ENCODE measurements around the gene CDH4. TPM values are rescaled to one million over a fixed set of nuclear protein-coding genes. Genes with fewer than 3 reads are reported as not detected.

The CDH4 gene
- total RNA-seq, 1 donor from 2014 or later, result 0.99 TPM

GRCh38 chr20:61373956-61374545 lies 122.0 kb downstream of the CDH4 start:
- Mint-ChIP-seq H3K4me3 (ENCODE audit: unreplicated experiment) (no peak overlapping the region), H3K4me1 (ENCODE audit: low read depth) (no peaks in the 10 kb centered on the region), H3K9me3 (ENCODE audit: low read depth) (no peaks in the 10 kb centered on the region), H3K36me3 (ENCODE audit: low read depth) (no peaks in the 10 kb centered on the region), H3K27me3 (ENCODE audit: low read depth) (peaks cover 3% of the 10 kb centered on the region), H3K27ac (ENCODE audit: unreplicated experiment) (no peak overlapping the region)
- no peak for TF ChIP-seq CTCF (IDR thresholded peaks at IDR 0.05)
- no peak for DNase-seq (ENCODE audit: low spot score)

- DNase-seq (ENCODE audit: low spot score), result no peak
- Mint-ChIP-seq H3K4me3 (ENCODE audit: unreplicated experiment) (no peak overlapping the region), H3K9me3 (ENCODE audit: low read depth) (no peaks in the 10 kb centered on the region), H3K27me3 (ENCODE audit: low read depth) (no peaks in the 10 kb centered on the region), H3K4me1 (ENCODE audit: low read depth) (no peaks in the 10 kb centered on the region), H3K27ac (ENCODE audit: unreplicated experiment) (no peak overlapping the region), H3K36me3 (ENCODE audit: low read depth) (no peaks in the 10 kb centered on the region)
- TF ChIP-seq CTCF (IDR thresholded peaks at IDR 0.05), result no peak
Observed at GRCh38 chr20:61376541-61377240, 124.6 kb downstream of the CDH4 start.

DNA sequence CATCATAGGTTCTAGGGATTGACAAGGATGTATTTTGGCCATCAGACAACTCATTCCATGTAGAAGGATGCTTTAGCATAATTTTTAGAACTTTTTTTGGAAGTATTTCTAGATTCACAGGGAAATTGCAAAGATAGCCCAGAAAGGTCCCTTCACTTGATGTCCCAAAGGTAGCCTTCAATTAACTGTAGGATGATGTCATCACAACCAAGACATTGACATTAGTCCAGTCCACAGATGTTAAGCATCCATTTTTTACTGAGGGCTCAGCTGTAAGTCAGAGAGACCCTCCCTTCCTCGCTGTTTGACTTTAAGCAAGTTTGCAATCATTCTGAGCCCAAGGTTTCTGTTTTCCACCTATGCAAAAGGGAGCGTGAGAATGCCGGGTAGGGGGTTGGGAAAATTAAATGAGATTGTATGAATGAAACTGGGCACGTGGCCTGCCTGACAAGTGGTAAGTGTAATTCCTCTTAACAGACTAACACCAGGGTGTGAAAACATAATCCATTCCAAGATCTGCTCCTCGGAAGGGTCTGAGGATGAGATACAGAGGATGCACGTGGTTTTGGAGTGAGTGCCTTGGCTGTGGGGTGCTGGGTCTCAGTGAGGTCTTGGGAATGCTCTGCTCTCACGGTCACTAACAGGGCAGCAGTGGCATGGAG lies 126.8 kb downstream of the CDH4 start:
- H3K27ac Mint-ChIP-seq (ENCODE audit: unreplicated experiment), result no peak overlapping the region
- no peaks in the 10 kb centered on the region for H3K4me1 Mint-ChIP-seq (ENCODE audit: low read depth)
- no peaks in the 10 kb centered on the region for H3K27me3 Mint-ChIP-seq (ENCODE audit: low read depth)
- peaks cover 9% of the 10 kb centered on the region for H3K9me3 Mint-ChIP-seq (ENCODE audit: low read depth)
- TF ChIP-seq CTCF (IDR thresholded peaks at IDR 0.05), result no peak
- H3K36me3 Mint-ChIP-seq (ENCODE audit: low read depth), result no peaks in the 10 kb centered on the region
- no peak overlapping the region for H3K4me3 Mint-ChIP-seq (ENCODE audit: unreplicated experiment)
- no peak for DNase-seq (ENCODE audit: low spot score)

GRCh38 chr20:61379898-61380544 lies 128.0 kb downstream of the CDH4 start:
- H3K27ac Mint-ChIP-seq (ENCODE audit: unreplicated experiment), result no peak overlapping the region
- TF ChIP-seq CTCF (IDR thresholded peaks at IDR 0.05), result no peak
- peaks cover 2% of the 10 kb centered on the region for H3K36me3 Mint-ChIP-seq (ENCODE audit: low read depth)
- H3K27me3 Mint-ChIP-seq (ENCODE audit: low read depth), result no peaks in the 10 kb centered on the region
- peaks cover 15% of the 10 kb centered on the region for H3K9me3 Mint-ChIP-seq (ENCODE audit: low read depth)
- H3K4me1 Mint-ChIP-seq (ENCODE audit: low read depth), result no peaks in the 10 kb centered on the region
- no peak for DNase-seq (ENCODE audit: low spot score)
- H3K4me3 Mint-ChIP-seq (ENCODE audit: unreplicated experiment), result no peak overlapping the region

DNA sequence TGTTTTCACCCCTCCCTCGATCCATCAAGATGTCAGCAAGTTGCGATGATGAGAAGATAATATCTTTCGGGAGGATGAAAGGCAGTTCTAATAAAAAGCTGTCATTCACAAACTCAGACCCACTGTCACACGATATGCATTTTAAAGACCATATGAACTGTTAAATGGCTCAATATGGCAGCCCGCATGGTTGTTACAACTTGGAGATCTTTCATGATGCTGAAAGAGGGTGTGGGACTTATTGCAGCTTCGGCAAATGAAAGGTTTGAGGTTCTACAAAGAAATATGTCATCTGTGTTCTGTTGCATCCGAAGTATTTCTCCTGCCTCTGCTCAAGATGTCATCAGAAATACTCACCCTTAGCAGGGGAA lies 128.5 kb downstream of the CDH4 start:
- Mint-ChIP-seq H3K36me3 (ENCODE audit: low read depth) (peaks cover 2% of the 10 kb centered on the region), H3K4me3 (ENCODE audit: unreplicated experiment) (no peak overlapping the region), H3K4me1 (ENCODE audit: low read depth) (no peaks in the 10 kb centered on the region), H3K27ac (ENCODE audit: unreplicated experiment) (no peak overlapping the region), H3K9me3 (ENCODE audit: low read depth) (peaks cover 15% of the 10 kb centered on the region), H3K27me3 (ENCODE audit: low read depth) (no peaks in the 10 kb centered on the region)
- no peak for DNase-seq (ENCODE audit: low spot score)
- no peak for TF ChIP-seq CTCF (IDR thresholded peaks at IDR 0.05)
